Spleen (tissue), 11 donors: ENCODE measurements around the gene SLC28A1. TPM values are rescaled to one million over a fixed set of nuclear protein-coding genes. Genes with fewer than 3 reads are reported as not detected.

Experiments used
- DNase-seq: peaks from one replicate; pipeline ENCODE4 v3.0.0-alpha.2; 2020
- H3K27ac ChIP-seq, 8 donors: fragments of 200-600 bp; sonication (generic) in 7 of 8; 1 replicate in 4 of 8; 2 replicates in 4 of 8; pipeline versions ENCODE4 v1.5.0 to v1.8.0; 2016 to 2021; ENCODE audit warnings: inconsistent platforms in 4 of 8, mild to moderate bottlenecking in 4 of 8, moderate library complexity in 1 of 8
- H3K27me3 ChIP-seq, 7 donors: fragments of 200-600 bp; sonication (generic) in 6 of 7; replicated peaks in 1 of 7; 1 replicate in 4 of 7; 2 replicates in 3 of 7; pipeline versions ENCODE4 v1.5.0 to v1.8.0; 2016 to 2021; ENCODE audit warnings: inconsistent platforms in 3 of 7, mild to moderate bottlenecking in 1 of 7
- H3K36me3 ChIP-seq, 6 donors: fragments of 200-600 bp; sonication (generic) in 5 of 6; 1 replicate in 4 of 6; 2 replicates in 2 of 6; pipeline versions ENCODE4 v1.5.0 to v1.8.0; 2016 to 2021; ENCODE audit warnings: inconsistent platforms in 2 of 6
- H3K4me1 ChIP-seq, 6 donors: fragments of 200-600 bp; sonication (generic) in 5 of 6; 1 replicate in 3 of 6; 2 replicates in 3 of 6; pipeline versions ENCODE4 v1.5.0 to v1.8.0; 2016 to 2021; ENCODE audit warnings: inconsistent platforms in 3 of 6
- H3K4me3 ChIP-seq, 8 donors: fragments of 200-600 bp; sonication (generic) in 7 of 8; 1 replicate in 4 of 8; 2 replicates in 4 of 8; pipeline versions ENCODE4 v1.5.0 to v1.8.0; 2016 to 2021; ENCODE audit warnings: inconsistent platforms in 4 of 8, mild to moderate bottlenecking in 4 of 8, moderate library complexity in 2 of 8
- H3K9me3 ChIP-seq, 8 donors: fragments of 200-600 bp; sonication (generic) in 7 of 8; 1 replicate in 4 of 8; 2 replicates in 4 of 8; pipeline versions ENCODE4 v1.5.0 to v1.8.0; 2016 to 2021; ENCODE audit warnings: inconsistent platforms in 4 of 8
- POLR2A ChIP-seq, 3 donors: fragments of 450-650 bp; IDR thresholded peaks; one replicate each; pipeline ENCODE4 v1.5.1; 2017; ENCODE audit warnings: antibody characterized with exemption in 3 of 3, mild to moderate bottlenecking in 1 of 3
- POLR2AphosphoS5 ChIP-seq, 3 donors: sonication (generic); formaldehyde crosslinking; IDR thresholded peaks; one replicate each; pipeline ENCODE4 v1.5.1; 2017; ENCODE audit warnings: antibody characterized with exemption in 3 of 3
- WGBS, 5 donors: extraction: QIAGEN DNeasy Blood & Tissue Kit in 3 of 5; methylation state at CpG; one replicate each; pipeline versions ENCODE4 v1.1.5 to v1.1.7; 2013 to 2018; 5-methylcytosine and 5-hydroxymethylcytosine counted together
- intact Hi-C: fragments of 100-400 bp; cut with DNase I; formaldehyde crosslinking; loops from one replicate; pipeline ENCODE4 v1.15.0; 2023; ENCODE audit warnings: low total_unique reads
- polyA plus RNA-seq, 3 donors: library from polyadenylated mRNA; stranded (reverse); fragments of 200-250 nt; gene quantifications; one replicate each; pipeline ENCODE4 v1.2.1, GENCODE V29; 2013
- total RNA-seq, 7 donors: library from RNA; depleted of rRNA in 3 of 7; stranded (reverse); fragments of >200 nt in 3 of 7; fragmentation: NEBNext Ultra II Directional in 4 of 7; extraction: Animal tissue kit (Norgen Biotek cat#: 25700) in 4 of 7; gene quantifications; one replicate each; pipeline versions ENCODE4 v1.1.0 to v1.2.1, GENCODE V29; 2016 to 2021
- TF ChIP-seq, protein P1 (sequence below), 11 experiments: fragments of 200-600 bp in 7 of 11; fragments of 450-650 bp in 4 of 11; sonication (generic) in 4 of 11; IDR thresholded peaks in 8 of 11; conservative IDR thresholded peaks in 3 of 11; 1 replicate in 7 of 11; 2 replicates in 4 of 11; pipeline versions ENCODE4 v1.4.0 to v1.8.0; 2016 to 2021; ENCODE audit warnings: antibody characterized with exemption in 11 of 11, inconsistent platforms in 4 of 11, mild to moderate bottlenecking in 1 of 11
- donor health status: healthy with polysubstance abuse.
- donor health status: DM: no; HTN: no; CAD: no; lungs with moderate emphysema.
- donor health status: DM: no; HTN: no; CAD: no.
- donor health status: Bipolar disorder and iron deficiency.
- donor health status: healthy.
- donor health status: DM: no; HTN: no; CAD: no.
- donor health status: DM: yes; HTN: yes; CAD: no.

Gene SLC28A1
- total and polyA plus RNA-seq, 10 donors, result 0.10 to 0.29 (median 0.16) TPM; not detected in 7

DNA sequence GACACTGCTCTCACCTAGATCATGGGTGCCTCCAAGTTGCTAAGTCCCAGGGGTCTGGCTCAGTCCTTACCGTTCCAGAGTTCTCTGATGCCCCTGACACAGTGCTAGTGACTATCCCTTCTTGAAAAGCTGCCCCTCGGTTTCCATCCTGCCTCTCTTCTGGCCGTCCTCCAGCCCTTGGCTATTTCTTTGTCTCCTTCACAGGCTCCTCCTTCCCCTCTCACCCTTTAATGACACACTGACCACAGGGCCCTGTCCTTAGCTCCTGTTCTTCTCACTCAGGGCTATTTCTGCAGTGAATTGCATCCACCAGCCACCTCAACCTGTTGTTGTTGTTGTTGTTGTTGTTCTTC, 31.1 kb downstream of the SLC28A1 start:
- no peaks in the 10 kb centered on the region for H3K27me3 ChIP-seq
- no peak overlapping the region for H3K4me3 ChIP-seq
- intact Hi-C loops, result no loop called here
- peaks cover 0 to 4% (median 0%) of the 10 kb centered on the region in 8 donors for H3K9me3 ChIP-seq
- H3K36me3 ChIP-seq, result no peaks in the 10 kb centered on the region
- H3K4me1 ChIP-seq, result peaks cover 0 to 16% (median 4%) of the 10 kb centered on the region in 6 donors
- no peak overlapping the region for H3K27ac ChIP-seq
- DNase-seq, result no peak
- no peak for TF ChIP-seq POLR2A (IDR thresholded peaks at IDR 0.05)
- TF ChIP-seq POLR2AphosphoS5 (IDR thresholded peaks at IDR 0.05), result no peak
- TF ChIP-seq, protein P1, sequence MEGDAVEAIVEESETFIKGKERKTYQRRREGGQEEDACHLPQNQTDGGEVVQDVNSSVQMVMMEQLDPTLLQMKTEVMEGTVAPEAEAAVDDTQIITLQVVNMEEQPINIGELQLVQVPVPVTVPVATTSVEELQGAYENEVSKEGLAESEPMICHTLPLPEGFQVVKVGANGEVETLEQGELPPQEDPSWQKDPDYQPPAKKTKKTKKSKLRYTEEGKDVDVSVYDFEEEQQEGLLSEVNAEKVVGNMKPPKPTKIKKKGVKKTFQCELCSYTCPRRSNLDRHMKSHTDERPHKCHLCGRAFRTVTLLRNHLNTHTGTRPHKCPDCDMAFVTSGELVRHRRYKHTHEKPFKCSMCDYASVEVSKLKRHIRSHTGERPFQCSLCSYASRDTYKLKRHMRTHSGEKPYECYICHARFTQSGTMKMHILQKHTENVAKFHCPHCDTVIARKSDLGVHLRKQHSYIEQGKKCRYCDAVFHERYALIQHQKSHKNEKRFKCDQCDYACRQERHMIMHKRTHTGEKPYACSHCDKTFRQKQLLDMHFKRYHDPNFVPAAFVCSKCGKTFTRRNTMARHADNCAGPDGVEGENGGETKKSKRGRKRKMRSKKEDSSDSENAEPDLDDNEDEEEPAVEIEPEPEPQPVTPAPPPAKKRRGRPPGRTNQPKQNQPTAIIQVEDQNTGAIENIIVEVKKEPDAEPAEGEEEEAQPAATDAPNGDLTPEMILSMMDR (IDR thresholded peaks at IDR 0.05 in 8 of 11, conservative IDR thresholded peaks at IDR 0.05 in 3 of 11), result no peak
- 64 to 87% (median 76%) methylated on average over 3 of the region's 3 CpGs for WGBS, 5 donors

DNA sequence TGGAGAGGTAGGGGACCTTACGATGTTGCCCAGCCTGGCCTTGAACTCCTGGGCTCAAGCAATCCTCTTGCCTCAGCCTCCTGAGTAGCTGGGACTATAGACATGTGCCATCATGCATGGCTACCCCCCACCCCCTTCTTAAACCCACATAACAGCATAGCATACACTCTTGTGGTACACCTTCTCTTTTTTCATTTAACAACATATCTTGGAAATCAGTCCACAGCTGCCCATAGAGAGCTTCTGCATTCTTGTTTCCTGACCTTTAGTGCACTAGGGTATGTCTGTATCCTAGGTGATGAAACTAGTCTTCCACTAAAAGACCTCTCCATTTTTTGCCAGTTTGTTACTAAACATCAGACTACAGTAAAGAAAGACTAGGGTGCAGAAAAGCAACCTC, 33.0 kb downstream of the SLC28A1 start:
- no peak overlapping the region for H3K27ac ChIP-seq
- H3K4me1 ChIP-seq, result peaks cover 0 to 4% (median 0%) of the 10 kb centered on the region in 6 donors
- H3K9me3 ChIP-seq, result peaks cover 0 to 4% (median 0%) of the 10 kb centered on the region in 8 donors
- WGBS, 5 donors, result 73 to 93% (median 84%) methylated on average over 1 of the region's 1 CpG
- no peak overlapping the region for H3K4me3 ChIP-seq
- DNase-seq, result no peak
- intact Hi-C loops, result no loop called here
- H3K27me3 ChIP-seq, result no peaks in the 10 kb centered on the region
- H3K36me3 ChIP-seq, result no peaks in the 10 kb centered on the region
- TF ChIP-seq POLR2A (IDR thresholded peaks at IDR 0.05) (no peak), POLR2AphosphoS5 (IDR thresholded peaks at IDR 0.05) (no peak)
- TF ChIP-seq, protein P1 (IDR thresholded peaks at IDR 0.05 in 8 of 11, conservative IDR thresholded peaks at IDR 0.05 in 3 of 11), result no peak

DNA sequence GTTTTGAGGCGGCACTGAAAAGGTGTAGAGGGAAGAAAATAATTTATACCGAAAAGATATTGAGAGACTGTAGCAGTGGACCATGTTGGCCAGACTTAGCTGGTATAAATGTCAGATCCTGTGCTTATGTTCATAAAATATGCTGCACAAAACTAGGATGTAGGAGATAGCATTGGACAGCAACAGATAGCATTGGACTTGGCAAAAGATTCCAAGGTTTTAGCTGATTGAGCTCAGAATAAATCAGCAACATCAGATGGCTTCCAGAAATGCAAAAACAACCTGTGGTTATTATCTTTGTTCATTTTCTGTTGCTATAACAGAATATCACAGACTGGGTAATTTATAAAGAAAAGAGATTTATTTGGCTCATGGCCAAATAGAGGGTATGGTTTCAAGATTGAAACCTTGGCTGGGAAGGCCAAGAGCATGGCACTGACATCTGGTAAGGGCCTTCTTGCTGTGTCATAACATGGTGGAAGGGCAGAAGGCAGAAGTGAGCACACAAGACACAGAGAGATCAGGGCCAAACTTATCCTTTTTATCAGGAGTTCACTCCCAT, 34.7 kb downstream of the SLC28A1 start:
- Histone ChIP-seq H3K4me3 (no peak overlapping the region), H3K4me1 (peaks cover 0 to 4% (median 0%) of the 10 kb centered on the region in 6 donors), H3K27ac (no peak overlapping the region), H3K36me3 (no peaks in the 10 kb centered on the region), H3K27me3 (no peaks in the 10 kb centered on the region), H3K9me3 (peaks cover 0 to 2% (median 0%) of the 10 kb centered on the region in 8 donors)
- WGBS, 5 donors, result 94 to 99% (median 97%) methylated on average over 2 of the region's 2 CpGs
- no peak for DNase-seq
- TF ChIP-seq POLR2A (IDR thresholded peaks at IDR 0.05), result no peak
- TF ChIP-seq, protein P1 (IDR thresholded peaks at IDR 0.05 in 8 of 11, conservative IDR thresholded peaks at IDR 0.05 in 3 of 11), result no peak
- TF ChIP-seq POLR2AphosphoS5 (IDR thresholded peaks at IDR 0.05), result no peak
- intact Hi-C loops, result no loop called here

DNA sequence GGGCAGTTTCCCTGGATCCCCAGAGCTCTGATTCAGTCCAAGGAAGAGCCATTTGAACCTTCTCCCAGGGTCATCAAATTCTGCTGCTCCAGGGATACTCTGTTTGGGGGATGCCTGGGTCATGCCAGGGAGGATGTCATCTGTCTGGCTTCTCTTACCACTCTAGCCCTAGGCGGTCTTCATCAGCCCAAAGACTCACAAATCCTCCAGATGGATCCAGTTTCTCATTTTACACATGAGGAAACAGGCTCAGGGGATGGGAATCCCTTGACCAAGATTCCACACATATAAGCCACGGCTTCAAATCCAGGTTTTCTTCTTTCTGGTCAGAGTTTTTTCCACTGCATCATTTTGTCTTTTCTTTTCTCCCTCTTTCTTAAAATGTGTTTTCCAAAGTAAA, 36.7 kb downstream of the SLC28A1 start:
- H3K36me3 ChIP-seq, result no peaks in the 10 kb centered on the region
- TF ChIP-seq POLR2A (IDR thresholded peaks at IDR 0.05), result no peak
- TF ChIP-seq, protein P1 (IDR thresholded peaks at IDR 0.05 in 8 of 11, conservative IDR thresholded peaks at IDR 0.05 in 3 of 11), result no peak
- TF ChIP-seq POLR2AphosphoS5 (IDR thresholded peaks at IDR 0.05), result no peak

More for the DNA sequence above, 36.7 kb downstream of the SLC28A1 start:
- Histone ChIP-seq H3K27me3 (no peaks in the 10 kb centered on the region), H3K9me3 (no peaks in the 10 kb centered on the region), H3K4me3 (no peak overlapping the region), H3K4me1 (no peaks in the 10 kb centered on the region), H3K27ac (no peak overlapping the region)
- DNase-seq, result no peak
- intact Hi-C loops, result no loop called here
- WGBS, 5 donors, result 77 to 91% (median 88%) methylated on average over 2 of the region's 2 CpGs
